ENCODE data around the gene RPS6KA4. TPM values are rescaled to one million over a fixed set of nuclear protein-coding genes. Genes with fewer than 3 reads are reported as not detected.

The RPS6KA4 gene
- total RNA-seq, 2 experiments from 2014 or later: 24.6 to 26.0 TPM

DNA sequence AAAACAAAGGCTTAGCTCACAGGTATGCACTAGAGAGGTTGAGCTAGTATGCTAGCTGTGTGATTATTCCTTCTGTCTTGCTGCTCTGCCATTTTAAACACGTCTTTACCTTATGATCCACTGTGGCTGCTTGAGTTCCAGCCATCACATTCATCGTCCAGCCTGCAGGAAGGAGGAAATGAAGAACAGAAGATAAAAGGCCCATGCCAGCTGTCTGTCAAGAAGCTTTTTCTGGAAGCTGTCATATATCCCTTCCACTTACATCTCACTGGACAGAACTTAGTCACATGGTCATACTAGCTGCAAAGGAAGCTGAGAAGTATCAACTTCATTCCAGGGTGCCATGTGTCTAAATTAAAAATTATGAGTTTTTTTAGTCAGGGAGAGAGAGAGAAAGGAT is 31.6 kb upstream of the RPS6KA4 start:
- ChIA-PET POLR2A (interaction anchor here (0.8 kb wide), 1 partner anchor 11 kb away, joined by 4 read pairs; no protein-coding TSS in a partner anchor), CTCF (interaction anchor here (0.8 to 1.5 kb wide), 2 partner anchors 9 to 27 kb away, joined by 4 to 5 read pairs; partner anchors contain the start of gene PRDX5)
- ATAC-seq: no peak
- H3K4me3 Mint-ChIP-seq: no peak overlapping the region
- H3K27me3 Mint-ChIP-seq: no peaks in the 10 kb centered on the region
- H3K36me3 Mint-ChIP-seq (ENCODE audit: low read depth): no peaks in the 10 kb centered on the region
- no peak overlapping the region for H3K27ac Mint-ChIP-seq
- no peak for DNase-seq
- peaks cover 14% of the 10 kb centered on the region for H3K4me1 Mint-ChIP-seq (ENCODE audit: low read depth)
- intact Hi-C loops (cut with micrococcal nuclease): no loop called here
- TF ChIP-seq, protein P1, sequence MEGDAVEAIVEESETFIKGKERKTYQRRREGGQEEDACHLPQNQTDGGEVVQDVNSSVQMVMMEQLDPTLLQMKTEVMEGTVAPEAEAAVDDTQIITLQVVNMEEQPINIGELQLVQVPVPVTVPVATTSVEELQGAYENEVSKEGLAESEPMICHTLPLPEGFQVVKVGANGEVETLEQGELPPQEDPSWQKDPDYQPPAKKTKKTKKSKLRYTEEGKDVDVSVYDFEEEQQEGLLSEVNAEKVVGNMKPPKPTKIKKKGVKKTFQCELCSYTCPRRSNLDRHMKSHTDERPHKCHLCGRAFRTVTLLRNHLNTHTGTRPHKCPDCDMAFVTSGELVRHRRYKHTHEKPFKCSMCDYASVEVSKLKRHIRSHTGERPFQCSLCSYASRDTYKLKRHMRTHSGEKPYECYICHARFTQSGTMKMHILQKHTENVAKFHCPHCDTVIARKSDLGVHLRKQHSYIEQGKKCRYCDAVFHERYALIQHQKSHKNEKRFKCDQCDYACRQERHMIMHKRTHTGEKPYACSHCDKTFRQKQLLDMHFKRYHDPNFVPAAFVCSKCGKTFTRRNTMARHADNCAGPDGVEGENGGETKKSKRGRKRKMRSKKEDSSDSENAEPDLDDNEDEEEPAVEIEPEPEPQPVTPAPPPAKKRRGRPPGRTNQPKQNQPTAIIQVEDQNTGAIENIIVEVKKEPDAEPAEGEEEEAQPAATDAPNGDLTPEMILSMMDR (IDR thresholded peaks at IDR 0.05): no peak
- H3K9me3 Mint-ChIP-seq: no peaks in the 10 kb centered on the region

DNA sequence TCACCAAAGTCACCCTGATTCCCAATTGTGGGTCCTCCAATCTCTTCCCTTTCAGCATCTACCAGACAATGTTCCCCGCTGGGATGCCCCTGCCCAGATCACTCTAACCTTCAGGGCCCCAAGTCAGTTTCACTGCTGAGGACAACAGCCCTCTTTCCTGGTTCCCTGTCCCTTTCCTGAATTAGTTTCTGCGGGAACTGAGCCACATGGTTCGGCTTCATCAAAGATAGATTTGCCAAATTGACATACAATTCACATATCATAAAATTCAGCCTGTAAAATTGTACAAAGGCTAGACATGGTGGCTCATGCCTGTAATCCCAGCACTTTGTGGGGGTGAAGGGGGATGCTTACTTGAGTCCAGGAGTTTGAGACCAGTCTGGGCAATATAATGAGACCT is 31.0 kb upstream of the RPS6KA4 start:
- no peak overlapping the region for H3K4me3 Mint-ChIP-seq
- H3K27me3 Mint-ChIP-seq: no peaks in the 10 kb centered on the region
- intact Hi-C loops (cut with micrococcal nuclease): no loop called here
- ATAC-seq: no peak
- no peak for DNase-seq
- TF ChIP-seq, protein P1 (IDR thresholded peaks at IDR 0.05): no peak
- no peaks in the 10 kb centered on the region for H3K36me3 Mint-ChIP-seq (ENCODE audit: low read depth)
- H3K27ac Mint-ChIP-seq: no peak overlapping the region
- ChIA-PET CTCF (interaction anchor here (1.5 kb wide), 1 partner anchor 27 kb away, joined by 4 read pairs; no protein-coding TSS in a partner anchor), POLR2A (interaction anchor here (0.8 kb wide), 1 partner anchor 12 kb away, joined by 4 read pairs; no protein-coding TSS in a partner anchor)
- no peaks in the 10 kb centered on the region for H3K9me3 Mint-ChIP-seq
- H3K4me1 Mint-ChIP-seq (ENCODE audit: low read depth): peaks cover 14% of the 10 kb centered on the region

DNA sequence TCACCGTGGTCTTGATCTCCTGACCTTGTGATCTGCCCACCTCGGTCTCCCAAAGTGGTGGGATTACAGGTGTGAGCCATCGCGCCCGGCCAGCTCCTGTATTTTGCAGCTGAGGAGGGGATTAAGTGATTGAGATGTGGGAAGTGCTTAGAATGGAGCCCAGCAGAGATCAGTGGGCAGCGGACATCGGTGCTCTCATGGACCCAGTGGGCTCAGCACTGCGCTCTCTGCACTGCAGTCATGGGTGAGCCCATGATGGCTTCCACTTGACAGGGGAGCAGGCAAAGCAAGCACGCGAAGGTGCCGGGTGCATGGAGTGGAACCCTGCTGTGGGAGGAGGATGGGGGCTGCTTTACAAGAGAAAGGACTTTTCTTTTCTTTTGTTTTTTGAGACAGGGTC is 28.1 kb upstream of the RPS6KA4 start:
- intact Hi-C loops (cut with micrococcal nuclease): no loop called here
- CTCF ChIA-PET: interaction anchor here (0.7 to 5.4 kb wide), 14 partner anchors 8 to 127 kb away, joined by 3 to 75 read pairs (median 6); partner anchors contain the start of genes CCDC88B, PLCB3, PRDX5 and TRMT112
- H3K36me3 Mint-ChIP-seq (ENCODE audit: low read depth): peaks cover 8% of the 10 kb centered on the region
- no peaks in the 10 kb centered on the region for H3K9me3 Mint-ChIP-seq
- H3K4me3 Mint-ChIP-seq: no peak overlapping the region
- POLR2A ChIA-PET: interaction anchor here (0.8 to 4.6 kb wide), 6 partner anchors 10 to 124 kb away, joined by 3 to 29 read pairs (median 6); partner anchors contain the start of genes CCDC88B, ESRRA, PRDX5 and TRMT112
- H3K4me1 Mint-ChIP-seq (ENCODE audit: low read depth): peaks cover 22% of the 10 kb centered on the region
- no peak for DNase-seq
- TF ChIP-seq, protein P1 (IDR thresholded peaks at IDR 0.05): no peak
- H3K27me3 Mint-ChIP-seq: no peaks in the 10 kb centered on the region
- H3K27ac Mint-ChIP-seq: no peak overlapping the region
- ATAC-seq: no peak

DNA sequence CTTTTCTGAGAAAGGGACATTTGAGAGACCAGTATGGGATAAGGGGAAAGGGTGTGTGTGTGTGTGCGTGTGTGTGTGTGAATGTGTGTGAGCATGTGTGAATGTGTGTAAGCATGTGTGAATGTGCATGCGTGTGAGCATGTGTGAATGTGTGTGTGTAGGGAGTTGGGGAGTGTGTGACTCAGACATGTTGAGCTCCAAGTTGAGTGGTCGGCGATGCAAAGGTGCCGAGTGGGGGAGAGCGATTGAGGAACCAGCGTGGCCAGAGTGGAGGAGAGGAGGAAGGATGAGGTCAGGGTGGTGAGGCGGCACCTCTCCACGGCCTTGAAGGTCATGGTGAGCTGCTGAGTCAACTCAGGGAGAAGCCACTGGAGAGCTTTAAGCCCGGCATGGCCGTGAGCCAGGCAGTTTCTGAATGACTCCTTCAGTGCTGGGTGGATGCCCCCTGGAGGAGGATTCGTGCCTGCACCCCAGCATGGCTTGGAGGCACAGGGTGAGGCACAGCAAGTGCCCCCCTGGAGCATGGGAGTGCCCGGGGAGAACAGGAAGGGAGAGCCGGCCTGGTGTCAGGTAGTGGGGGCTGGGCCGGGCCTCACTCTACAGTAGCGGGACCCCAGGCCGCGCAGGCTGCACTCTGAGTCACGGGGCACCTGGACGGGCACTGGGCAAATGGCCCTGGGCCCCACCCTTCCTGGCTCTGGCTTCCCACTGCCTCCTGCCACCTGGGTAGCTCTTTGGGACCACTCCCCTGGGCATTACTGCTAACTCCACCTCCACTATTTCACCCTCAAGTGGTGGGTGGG is 27.2 kb upstream of the RPS6KA4 start:
- intact Hi-C loops (cut with micrococcal nuclease): no loop called here
- DNase-seq (peak; percentile 96), ATAC-seq (peak; percentile 89)
- TF ChIP-seq, protein P1 (IDR thresholded peaks at IDR 0.05): peak; percentile 67
- ChIA-PET CTCF (interaction anchor here (0.7 to 5.4 kb wide), 18 partner anchors 8 to 128 kb away, joined by 3 to 75 read pairs (median 6); partner anchors contain the start of genes CCDC88B, PLCB3, PRDX5 and TRMT112), POLR2A (interaction anchor here (0.8 to 4.6 kb wide), 11 partner anchors 9 to 146 kb away, joined by 3 to 29 read pairs (median 5); partner anchors contain the start of genes CCDC88B, ESRRA, KCNK4 and PRDX5)
- Mint-ChIP-seq H3K27me3 (no peaks in the 10 kb centered on the region), H3K9me3 (no peaks in the 10 kb centered on the region), H3K4me1 (ENCODE audit: low read depth) (peaks cover 24% of the 10 kb centered on the region), H3K27ac (peak overlapping the region; percentile 75), H3K4me3 (peak overlapping the region; percentile 0), H3K36me3 (ENCODE audit: low read depth) (peaks cover 8% of the 10 kb centered on the region)

All from activated CD8-positive, alpha-beta T cell treated with anti-CD3 and anti-CD28 coated beads for 36 hours (primary cell).